GM20000 (cell line): Measurements from ENCODE around the gene SLC24A3.

Experiments
- DNase-seq: peaks from one replicate; pipeline ENCODE4 v3.0.0; 2012; ENCODE audit warnings: low spot score
- CTCF ChIP-seq: IDR thresholded peaks from 2 replicates; pipeline ENCODE4 v1.5.1; 2012; ENCODE audit warnings: mild to moderate bottlenecking, control low read depth; ENCODE audit errors: extremely low read depth, missing control alignments

SLC24A3 gene

GRCh38 chr20:19695081-19695480 lies 482.6 kb downstream of the SLC24A3 start:
- no peak for DNase-seq

GRCh38 chr20:19696620-19697019 lies 484.2 kb downstream of the SLC24A3 start:
- DNase-seq, result no peak
- TF ChIP-seq CTCF, result no peak

More at GRCh38 chr20:19695081-19695480, 482.6 kb downstream of the SLC24A3 start:
- TF ChIP-seq CTCF, result no peak

GRCh38 chr20:19697415-19697814 lies 485.0 kb downstream of the SLC24A3 start:
- DNase-seq, result no peak
- TF ChIP-seq CTCF, result no peak

GRCh38 chr20:19699180-19699971 lies 486.9 kb downstream of the SLC24A3 start:
- no peak for TF ChIP-seq CTCF
- no peak for DNase-seq

GRCh38 chr20:19701429-19701828 lies 489.0 kb downstream of the SLC24A3 start:
- no peak for DNase-seq
- no peak for TF ChIP-seq CTCF

- no peak for DNase-seq
- TF ChIP-seq CTCF, result no peak
These were observed 494.0 kb downstream of the SLC24A3 start for GRCh38 chr20:19706463-19706862.

- no peak for TF ChIP-seq CTCF
- no peak for DNase-seq
These were observed 497.3 kb downstream of the SLC24A3 start for GRCh38 chr20:19709635-19710335.
